ENCODE results near the gene LIME1.
"Not testable (repeated sequence)": the region's sequence is repeated elsewhere in the genome, so short reads cannot be mapped to it uniquely, and the experiment has no call there.

The LIME1 gene

GRCh38 chr20:63708301-63709148 lies 27.9 kb upstream of the LIME1 start:
- no peak for DNase-seq (ENCODE audit: low spot score)

- no peak for DNase-seq (ENCODE audit: low spot score)
These were observed 27.3 kb upstream of the LIME1 start for GRCh38 chr20:63709149-63709527.

- no peak for DNase-seq (ENCODE audit: low spot score)
These were observed 25.3 kb upstream of the LIME1 start for GRCh38 chr20:63711085-63711645.

- DNase-seq (ENCODE audit: low spot score) = no peak
These were observed 24.3 kb upstream of the LIME1 start for GRCh38 chr20:63712191-63712590.

- no peak for DNase-seq (ENCODE audit: low spot score)
These were observed 21.6 kb upstream of the LIME1 start for GRCh38 chr20:63714858-63715257.

GRCh38 chr20:63718996-63719395 lies 17.5 kb upstream of the LIME1 start:
- no peak for DNase-seq (ENCODE audit: low spot score)

- DNase-seq (ENCODE audit: low spot score) = not testable (repeated sequence)
These were observed 13.4 kb upstream of the LIME1 start for GRCh38 chr20:63722967-63723622.

GRCh38 chr20:63730189-63730733 lies 6.2 kb upstream of the LIME1 start:
- DNase-seq (ENCODE audit: low spot score) = not testable (repeated sequence)

- no peak for DNase-seq (ENCODE audit: low spot score)
These were observed 5.1 kb upstream of the LIME1 start for GRCh38 chr20:63731410-63731809.

GRCh38 chr20:63732118-63733095 lies 4.1 kb upstream of the LIME1 start:
- no peak for DNase-seq (ENCODE audit: low spot score)

- no peak for DNase-seq (ENCODE audit: low spot score)
These were observed 3.3 kb upstream of the LIME1 start for GRCh38 chr20:63733117-63733516.

GRCh38 chr20:63733579-63734081 lies 2.8 kb upstream of the LIME1 start:
- no peak for DNase-seq (ENCODE audit: low spot score)

GRCh38 chr20:63734111-63734945 lies 2.1 kb upstream of the LIME1 start:
- no peak for DNase-seq (ENCODE audit: low spot score)

GRCh38 chr20:63734946-63735858 lies 1.3 kb upstream of the LIME1 start:
- no peak for DNase-seq (ENCODE audit: low spot score)

GRCh38 chr20:63736893-63737694 lies 630 bp downstream of the LIME1 start:
- DNase-seq (ENCODE audit: low spot score) = no peak

GRCh38 chr20:63737695-63737944 lies 1.2 kb downstream of the LIME1 start:
- DNase-seq (ENCODE audit: low spot score) = no peak

GRCh38 chr20:63737945-63738686 lies 1.7 kb downstream of the LIME1 start:
- DNase-seq (ENCODE audit: low spot score) = no peak

GRCh38 chr20:63738687-63739129 lies 2.2 kb downstream of the LIME1 start:
- no peak for DNase-seq (ENCODE audit: low spot score)

Measured in pons (tissue), 1 donor.